H1 (cell line): ENCODE results near the gene DAP. TPM values are rescaled to one million over a fixed set of nuclear protein-coding genes. Genes with fewer than 3 reads are reported as not detected.

Experiments
- CTCF ChIA-PET: fragments of 300-600 bp; sonication (Branson Sonifier 250); formaldehyde crosslinking; loops from one replicate; lab custom pipeline; 2021; ENCODE audit not compliant: partially characterized antibody; lab: Charles Lee
- POLR2A ChIA-PET: fragments of 300-600 bp; sonication (Branson Sonifier 250); formaldehyde crosslinking; loops from one replicate; lab custom pipeline; 2021; ENCODE audit warnings: inconsistent platforms; ENCODE audit not compliant: partially characterized antibody; lab: Charles Lee
- DNase-seq, 2 experiments: peaks; one replicate each; pipeline versions ENCODE4 v3.0.0 to v3.0.0-alpha.2; 2010 to 2022; ENCODE audit warnings: low spot score in 2 of 2, low read depth in 1 of 2, mixed read lengths in 1 of 2
- FAIRE-seq: peaks from 2 replicates; lab custom pipeline; 2011; peaks lifted over from hg19 to GRCh38; lab: Jason Lieb, UNC
- H2AFZ ChIP-seq: 2 replicates; pipeline ENCODE4 v1.8.1; 2012; ENCODE audit warnings: low read length, inconsistent platforms
- H2AK5ac ChIP-seq: 2 replicates; pipeline ENCODE4 v1.6.1; 2013; ENCODE audit warnings: low read depth, low read length
- H2BK120ac ChIP-seq: replicated peaks from 2 replicates; pipeline ENCODE3; 2013; ENCODE audit warnings: low read depth, low read length, inconsistent platforms
- H2BK12ac ChIP-seq: 2 replicates; pipeline ENCODE4 v1.6.1; 2013; ENCODE audit warnings: low read depth, low read length
- H2BK15ac ChIP-seq: 2 replicates; pipeline ENCODE4 v1.6.1; 2013; ENCODE audit warnings: low read length
- H2BK20ac ChIP-seq: 2 replicates; pipeline ENCODE4 v1.6.1; 2013; ENCODE audit warnings: low read length
- H2BK5ac ChIP-seq: 2 replicates; pipeline ENCODE4 v1.6.1; 2013; ENCODE audit warnings: low read depth, low read length
- H3K14ac ChIP-seq: 2 replicates; pipeline ENCODE4 v1.6.1; 2013; ENCODE audit warnings: inconsistent platforms; ENCODE audit not compliant: insufficient read length
- H3K18ac ChIP-seq: 2 replicates; pipeline ENCODE4 v1.6.1; 2013; ENCODE audit warnings: low read length; ENCODE audit errors: extremely low read depth
- H3K23ac ChIP-seq: 2 replicates; pipeline ENCODE4 v1.6.1; 2013; ENCODE audit warnings: inconsistent platforms; ENCODE audit not compliant: insufficient read length
- H3K23me2 ChIP-seq: 2 replicates; pipeline ENCODE4 v1.6.1; 2013; ENCODE audit warnings: low read depth, low read length
- H3K27ac ChIP-seq: 2 replicates; pipeline ENCODE4 v1.6.1; 2011; ENCODE audit warnings: low read depth, low read length, inconsistent platforms
- H3K27me3 ChIP-seq, 4 experiments: replicated peaks in 1 of 4; 1 replicate in 1 of 4; 2 replicates in 3 of 4; pipeline versions ENCODE4 v1.6.1 to v1.8.1; 2011 to 2013; ENCODE audit warnings: low read length in 3 of 4, mild to moderate bottlenecking in 3 of 4, inconsistent platforms in 2 of 4, mixed read lengths in 2 of 4, moderate library complexity in 1 of 4; ENCODE audit not compliant: control insufficient read depth in 3 of 4, insufficient read depth in 3 of 4; ENCODE audit errors: extremely low read depth in 1 of 4
- H3K36me3 ChIP-seq, 4 experiments: 2 replicates each; pipeline versions ENCODE4 v1.6.1 to v1.8.1; 2011 to 2013; ENCODE audit warnings: mild to moderate bottlenecking in 4 of 4, low read length in 3 of 4, moderate library complexity in 2 of 4, control low read depth in 1 of 4, inconsistent platforms in 1 of 4; ENCODE audit not compliant: insufficient read depth in 4 of 4, control insufficient read depth in 2 of 4
- H3K4ac ChIP-seq: replicated peaks from 2 replicates; pipeline ENCODE3; 2013; ENCODE audit warnings: low read length, low read depth, mixed read lengths, inconsistent platforms; ENCODE audit not compliant: insufficient read length
- H3K4me1 ChIP-seq, 4 experiments: replicated peaks in 1 of 4; 1 replicate in 1 of 4; 2 replicates in 3 of 4; pipeline versions ENCODE4 v1.6.1 to v1.8.1; 2011 to 2013; ENCODE audit warnings: low read length in 3 of 4, inconsistent platforms in 2 of 4, mixed read lengths in 1 of 4; ENCODE audit not compliant: insufficient read depth in 4 of 4, control insufficient read depth in 3 of 4
- H3K4me2 ChIP-seq, 2 experiments: 2 replicates each; pipeline versions ENCODE4 v1.6.1 to v1.8.1; 2011 to 2013; ENCODE audit warnings: low read depth in 2 of 2, low read length in 2 of 2, control low read depth in 1 of 2, inconsistent platforms in 1 of 2, mild to moderate bottlenecking in 1 of 2; ENCODE audit not compliant: insufficient read depth in 1 of 2
- H3K4me3 ChIP-seq, 4 experiments: fragments of 200-600, 300-600 bp in 1 of 4; sonication (generic), shearing (Covaris generic), sonication (Bioruptor Twin) in 1 of 4; 2 replicates each; pipeline versions ENCODE4 v1.5.1 to v1.8.1; 2011 to 2016; ENCODE audit warnings: low read length in 4 of 4, low read depth in 3 of 4, control low read depth in 2 of 4, inconsistent platforms in 2 of 4, mild to moderate bottlenecking in 2 of 4, mixed read lengths in 1 of 4, moderate library complexity in 1 of 4; ENCODE audit not compliant: insufficient read depth in 2 of 4; ENCODE audit errors: extremely low read depth in 1 of 4
- H3K56ac ChIP-seq: replicated peaks from 2 replicates; pipeline ENCODE3; 2013; ENCODE audit warnings: low read depth, mild to moderate bottlenecking, mixed read lengths, low read length, inconsistent platforms; ENCODE audit not compliant: insufficient read length
- H3K79me1 ChIP-seq: 2 replicates; pipeline ENCODE4 v1.6.1; 2013; ENCODE audit warnings: low read depth, low read length, control low read depth
- H3K79me2 ChIP-seq, 2 experiments: 2 replicates each; pipeline versions ENCODE4 v1.6.1 to v1.8.1; 2012 to 2013; ENCODE audit warnings: low read length in 2 of 2, mild to moderate bottlenecking in 2 of 2, inconsistent platforms in 1 of 2; ENCODE audit not compliant: insufficient read depth in 2 of 2, control insufficient read depth in 1 of 2
- H3K9ac ChIP-seq, 4 experiments: replicated peaks in 1 of 4; 1 replicate in 1 of 4; 2 replicates in 3 of 4; pipeline versions ENCODE4 v1.6.1 to v1.8.1; 2011 to 2013; ENCODE audit warnings: low read depth in 3 of 4, low read length in 3 of 4, control low read depth in 2 of 4, mild to moderate bottlenecking in 2 of 4, moderate library complexity in 2 of 4, inconsistent platforms in 1 of 4; ENCODE audit errors: extremely low read depth in 1 of 4
- H3K9me3 ChIP-seq, 2 experiments: 2 replicates each; pipeline versions ENCODE4 v1.6.1 to v1.8.1; 2012 to 2013; ENCODE audit warnings: mild to moderate bottlenecking in 2 of 2, moderate library complexity in 2 of 2, control low read depth in 1 of 2, inconsistent platforms in 1 of 2, low read depth in 1 of 2, low read length in 1 of 2, mixed read lengths in 1 of 2; ENCODE audit not compliant: insufficient read depth in 2 of 2
- H4K20me1 ChIP-seq, 2 experiments: replicated peaks in 1 of 2; 2 replicates each; pipeline versions ENCODE3 to v1.8.1; 2011 to 2013; ENCODE audit warnings: inconsistent platforms in 2 of 2, low read length in 2 of 2, mild to moderate bottlenecking in 1 of 2; ENCODE audit not compliant: insufficient read depth in 2 of 2, control insufficient read depth in 1 of 2
- H4K5ac ChIP-seq: 2 replicates; pipeline ENCODE4 v1.6.1; 2013; ENCODE audit warnings: low read length, low read depth, mixed read lengths, inconsistent platforms; ENCODE audit not compliant: insufficient read length
- H4K8ac ChIP-seq: 2 replicates; pipeline ENCODE4 v1.8.0; 2013; ENCODE audit warnings: mild to moderate bottlenecking, moderate library complexity, low read length, inconsistent platforms; ENCODE audit not compliant: insufficient read depth; ENCODE audit errors: extremely low read depth
- H4K91ac ChIP-seq: replicated peaks from 2 replicates; pipeline ENCODE3; 2013; ENCODE audit warnings: low read length, mixed read lengths, inconsistent platforms; ENCODE audit not compliant: insufficient read length
- KDM5A ChIP-seq: fragments of 200-600 bp; IDR thresholded peaks from 2 replicates; pipeline ENCODE4 v1.7.1; 2012; ENCODE audit warnings: mild to moderate bottlenecking, low read length, inconsistent platforms, mixed read lengths
- TBP ChIP-seq: IDR thresholded peaks from 2 replicates; pipeline ENCODE4 v1.6.1; 2011; ENCODE audit warnings: low read depth, low read length, improper control_type of control experiment
- WGBS, 2 experiments: shearing (Covaris generic) in 1 of 2; methylation state at CpG; one replicate each; pipeline versions ENCODE4 v1.1.6 to v1.1.7; 2013 to 2015; ENCODE audit warnings: low lambda C conversion rate in 2 of 2, mixed read lengths in 2 of 2, inconsistent platforms in 1 of 2, low coverage in 1 of 2, missing lambda C conversion rate in 1 of 2; ENCODE audit not compliant: insufficient replicate concordance in 2 of 2, insufficient coverage in 1 of 2, insufficient read length in 1 of 2; ENCODE audit errors: extremely low coverage in 1 of 2, missing lambda C conversion rate in 1 of 2; 5-methylcytosine and 5-hydroxymethylcytosine counted together
- polyA plus RNA-seq, 7 experiments: library from polyadenylated mRNA; depleted of rRNA in 3 of 7; stranded (reverse) in 5 of 7; unstranded in 2 of 7; fragments of >200 nt in 5 of 7; fragments of 200-250 nt in 2 of 7; gene quantifications; 1 replicate in 5 of 7; 2 replicates in 1 of 7; 4 replicates in 1 of 7; pipeline versions ENCODE4 v1.2.1 to v1.2.3, GENCODE V29; 2011 to 2013; ENCODE audit warnings: missing spikeins in 2 of 7, mixed read lengths in 2 of 7
- total RNA-seq: library from RNA; stranded (reverse); fragmentation: NEBNext Ultra II Directional; extraction: Animal tissue kit (Norgen Biotek cat#: 25700); gene quantifications from 2 replicates; pipeline ENCODE4 v1.2.1, GENCODE V29; 2021
- TF ChIP-seq, protein P1 (sequence below): IDR thresholded peaks from 2 replicates; pipeline ENCODE4 v1.6.1; 2012; ENCODE audit warnings: inconsistent platforms
- TF ChIP-seq, protein P2 (sequence below): IDR thresholded peaks from 2 replicates; pipeline ENCODE4 v1.6.1; 2012; ENCODE audit warnings: low read length, inconsistent platforms

Gene DAP
- total and polyA plus RNA-seq, 2 of the 8 experiments (the other 6 are each of a cell fraction or from before 2014, with no cell fraction given): 26.2 to 44.4 TPM

DNA sequence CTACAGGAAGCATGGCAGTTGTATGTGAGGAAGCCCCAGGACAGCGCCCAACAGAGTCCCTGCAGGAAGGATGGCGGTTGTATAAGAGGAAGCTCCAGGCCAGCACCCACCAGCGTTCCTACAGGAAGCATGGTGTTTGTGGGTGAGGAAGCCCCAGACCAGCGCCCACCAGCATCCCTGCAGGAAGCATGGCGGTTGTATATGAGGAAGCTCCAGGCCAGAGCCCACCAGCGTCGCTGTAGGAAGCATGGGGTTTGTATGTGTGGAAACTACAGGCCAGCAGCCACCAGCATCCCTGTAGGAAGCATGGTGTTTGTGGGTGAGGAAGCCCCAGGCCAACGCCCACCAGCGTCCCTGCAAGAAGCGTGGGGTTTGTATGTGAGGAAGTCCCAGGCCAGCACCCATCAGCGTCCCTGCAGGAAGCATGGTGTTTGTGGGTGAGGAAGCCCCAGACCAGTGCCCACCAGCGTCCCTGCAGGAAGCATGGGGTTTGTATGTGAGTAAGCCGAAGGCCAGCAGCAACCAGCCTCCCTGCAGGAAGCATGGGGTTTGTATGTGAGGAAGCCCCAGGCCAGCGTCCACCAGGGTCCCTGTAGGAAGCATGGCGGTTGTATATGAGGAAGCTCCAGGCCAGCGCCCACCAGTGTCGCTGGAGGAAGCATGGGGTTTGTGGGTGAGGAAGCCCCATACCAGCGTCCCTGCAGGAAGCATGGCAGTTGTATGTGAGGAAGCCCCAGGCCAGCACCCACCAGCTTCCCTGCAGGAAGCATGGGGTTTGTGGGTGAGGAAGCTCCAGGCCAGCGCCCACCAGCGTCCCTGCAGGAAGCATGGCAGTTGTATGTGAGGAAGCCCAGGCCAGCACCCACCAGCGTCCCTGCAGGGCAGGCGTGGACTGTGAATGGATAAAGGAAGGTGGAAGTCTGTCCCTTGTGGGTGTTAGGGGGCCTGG is 79.0 kb downstream of the DAP start:
- no peak overlapping the region for H2AK5ac ChIP-seq
- ChIA-PET CTCF (interaction anchor here (1.0 to 5.2 kb wide), 4 partner anchors 9 to 53 kb away, joined by 4 to 40 read pairs (median 6); no protein-coding TSS in a partner anchor), POLR2A (no interaction called here)
- no peak overlapping the region for H2BK15ac ChIP-seq
- H3K9ac ChIP-seq: no peak overlapping the region
- no peaks in the 10 kb centered on the region for H3K9me3 ChIP-seq
- no peak overlapping the region for H3K18ac ChIP-seq
- no peak overlapping the region for H2BK120ac ChIP-seq
- no peaks in the 10 kb centered on the region for H3K27me3 ChIP-seq
- H2AFZ ChIP-seq: no peak overlapping the region
- peaks cover 0 to 2% of the 10 kb centered on the region in 2 experiments for H4K20me1 ChIP-seq
- no peak overlapping the region for H3K4me2 ChIP-seq
- no peak overlapping the region for H3K4me3 ChIP-seq
- no peak overlapping the region; the same call in 1 of the 2 replicates for H4K8ac ChIP-seq
- H3K4me1 ChIP-seq: peaks cover 0 to 10% (median 3%) of the 10 kb centered on the region in 4 experiments; a peak in 4 of 7 replicates
- no peak overlapping the region for H4K91ac ChIP-seq
- H2BK12ac ChIP-seq: no peak overlapping the region
- DNase-seq (no peak), FAIRE-seq (no peak)
- H3K79me1 ChIP-seq: no peaks in the 10 kb centered on the region; the same call in 1 of the 2 replicates
- H3K4ac ChIP-seq: no peak overlapping the region
- no peak overlapping the region for H3K23ac ChIP-seq
- H4K5ac ChIP-seq: no peak overlapping the region
- H3K14ac ChIP-seq: no peak overlapping the region
- whole genome bisulfite sequencing, 2 experiments: 88% methylated on average over 22 of the region's 22 CpGs; no CpG with 5 or more reads in 1 of the 2 experiments
- H2BK5ac ChIP-seq: no peak overlapping the region
- peaks cover 0 to 3% of the 10 kb centered on the region in 2 experiments; a peak in 1 of 4 replicates for H3K79me2 ChIP-seq
- 0 out of 8 replicates have a peak, but pooled peaks cover 0 to 7% (median 3%) of the 10 kb centered on the region in 4 experiments for H3K36me3 ChIP-seq
- no peak overlapping the region for H3K27ac ChIP-seq
- no peak overlapping the region for H2BK20ac ChIP-seq
- TF ChIP-seq, protein P1, sequence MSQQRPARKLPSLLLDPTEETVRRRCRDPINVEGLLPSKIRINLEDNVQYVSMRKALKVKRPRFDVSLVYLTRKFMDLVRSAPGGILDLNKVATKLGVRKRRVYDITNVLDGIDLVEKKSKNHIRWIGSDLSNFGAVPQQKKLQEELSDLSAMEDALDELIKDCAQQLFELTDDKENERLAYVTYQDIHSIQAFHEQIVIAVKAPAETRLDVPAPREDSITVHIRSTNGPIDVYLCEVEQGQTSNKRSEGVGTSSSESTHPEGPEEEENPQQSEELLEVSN: no peak
- TF ChIP-seq, protein P2, sequence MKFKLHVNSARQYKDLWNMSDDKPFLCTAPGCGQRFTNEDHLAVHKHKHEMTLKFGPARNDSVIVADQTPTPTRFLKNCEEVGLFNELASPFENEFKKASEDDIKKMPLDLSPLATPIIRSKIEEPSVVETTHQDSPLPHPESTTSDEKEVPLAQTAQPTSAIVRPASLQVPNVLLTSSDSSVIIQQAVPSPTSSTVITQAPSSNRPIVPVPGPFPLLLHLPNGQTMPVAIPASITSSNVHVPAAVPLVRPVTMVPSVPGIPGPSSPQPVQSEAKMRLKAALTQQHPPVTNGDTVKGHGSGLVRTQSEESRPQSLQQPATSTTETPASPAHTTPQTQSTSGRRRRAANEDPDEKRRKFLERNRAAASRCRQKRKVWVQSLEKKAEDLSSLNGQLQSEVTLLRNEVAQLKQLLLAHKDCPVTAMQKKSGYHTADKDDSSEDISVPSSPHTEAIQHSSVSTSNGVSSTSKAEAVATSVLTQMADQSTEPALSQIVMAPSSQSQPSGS: no peak
- TF ChIP-seq TBP: no peak
- no peak for TF ChIP-seq KDM5A
- H3K56ac ChIP-seq: no peak overlapping the region
- no peaks in the 10 kb centered on the region for H3K23me2 ChIP-seq
